Activated B cell treated with CpG ODN at 0.5 μM for 24 hours (primary cell): ENCODE data around the gene PTPN14. TPM values are rescaled to one million over a fixed set of nuclear protein-coding genes. Genes with fewer than 3 reads are reported as not detected.

Experiments used
- ATAC-seq: fragments of 200-7000 bp; cut with Tn5 transposase; one replicate; pipeline ENCODE4 v1.10.0; 2021; ENCODE audit warnings: low read depth, mild to moderate bottlenecking, moderate library complexity
- CTCF ChIA-PET: fragments of 350-600 bp; sonication (Branson Sonifier 250); formaldehyde crosslinking; loops from one replicate; lab custom pipeline; 2021; ENCODE audit warnings: antibody characterized with exemption; lab: Charles Lee
- POLR2A ChIA-PET: fragments of 350-600 bp; sonication (Branson Sonifier 250); formaldehyde crosslinking; loops from one replicate; lab custom pipeline; 2021; ENCODE audit warnings: antibody characterized with exemption; lab: Charles Lee
- DNase-seq: peaks from one replicate; pipeline ENCODE4 v3.0.0; 2022
- H3K27ac Mint-ChIP-seq: one replicate; pipeline ENCODE4 v1.8.0; 2020; ENCODE audit warnings: mixed read lengths
- H3K27me3 Mint-ChIP-seq: one replicate; pipeline ENCODE4 v1.8.0; 2021; ENCODE audit warnings: mixed read lengths
- H3K36me3 Mint-ChIP-seq: one replicate; pipeline ENCODE4 v1.8.0; 2021; ENCODE audit warnings: low read depth, mixed read lengths
- H3K4me1 Mint-ChIP-seq: one replicate; pipeline ENCODE4 v1.8.0; 2021; ENCODE audit warnings: mixed read lengths
- H3K4me3 Mint-ChIP-seq: one replicate; pipeline ENCODE4 v1.8.0; 2020; ENCODE audit warnings: mild to moderate bottlenecking, mixed read lengths
- H3K9me3 Mint-ChIP-seq: one replicate; pipeline ENCODE4 v1.8.0; 2020; ENCODE audit warnings: mixed read lengths
- CTCF ChIP-seq: fragments of 200-600 bp; IDR thresholded peaks from one replicate; pipeline ENCODE4 v1.8.0; 2022; ENCODE audit warnings: antibody characterized with exemption, mild to moderate bottlenecking
- intact Hi-C: fragments of 100-400 bp; cut with micrococcal nuclease; formaldehyde crosslinking; loops from one replicate; pipeline ENCODE4 v1.15.1; 2024
- total RNA-seq: library from RNA; stranded (reverse); gene quantifications from 2 replicates; pipeline ENCODE4 v1.2.3, GENCODE V29; 2022

The PTPN14 gene
- total RNA-seq, 1 donor from 2014 or later, result not detected

DNA sequence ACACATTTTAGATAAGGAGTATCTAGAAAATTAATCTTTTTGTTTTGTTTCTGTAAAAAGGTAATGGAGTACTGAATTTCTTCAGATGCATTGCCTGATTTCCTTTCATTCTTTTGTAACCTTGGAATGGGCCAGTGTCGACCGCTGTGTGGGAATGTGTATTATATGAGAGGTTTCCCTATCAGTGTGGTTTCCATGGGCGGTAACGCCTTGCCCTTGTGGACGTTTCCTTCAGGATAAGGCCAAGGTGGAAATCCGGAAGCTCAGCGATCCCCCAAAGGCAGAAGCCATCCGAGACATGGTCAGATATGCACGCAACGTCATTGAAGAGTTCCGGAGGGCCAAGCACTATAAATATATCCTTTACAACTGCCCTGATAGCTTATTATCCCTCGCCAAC is 220.7 kb downstream of the PTPN14 start:
- ChIA-PET POLR2A (no interaction called here), CTCF (interaction anchor here (0.7 to 10.7 kb wide), 15 partner anchors 9 to 304 kb away, joined by 3 to 357 read pairs (median 6); no protein-coding TSS in a partner anchor)
- ATAC-seq (no peak), DNase-seq (no peak)
- TF ChIP-seq CTCF, result no peak
- no peaks in the 10 kb centered on the region for H3K9me3 Mint-ChIP-seq
- intact Hi-C loops, result no loop called here
- no peak overlapping the region for H3K4me3 Mint-ChIP-seq
- peaks cover 38% of the 10 kb centered on the region for H3K36me3 Mint-ChIP-seq
- no peaks in the 10 kb centered on the region for H3K27me3 Mint-ChIP-seq
- H3K27ac Mint-ChIP-seq, result no peak overlapping the region
- H3K4me1 Mint-ChIP-seq, result peaks cover 14% of the 10 kb centered on the region

DNA sequence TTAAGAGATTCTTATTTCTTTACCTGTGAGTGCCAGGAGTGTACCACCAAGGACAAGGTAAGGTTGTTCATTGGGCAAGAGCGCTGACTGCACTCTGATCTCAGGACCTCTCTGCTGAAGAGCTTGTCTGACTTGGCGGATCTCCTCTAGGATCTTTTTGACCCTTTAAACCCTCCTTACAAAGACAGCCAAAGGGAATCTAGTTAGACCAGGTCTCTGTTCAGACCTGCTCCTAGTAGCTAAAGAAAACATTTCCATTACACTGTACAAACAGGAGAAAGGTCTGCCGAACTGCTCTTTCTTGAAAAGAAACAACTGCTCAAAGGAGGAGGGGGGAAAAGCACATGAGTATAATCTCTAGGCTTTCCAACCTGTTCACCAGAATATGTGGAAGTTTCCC is 221.2 kb downstream of the PTPN14 start:
- CTCF ChIA-PET, result interaction anchor here (0.7 to 10.7 kb wide), 12 partner anchors 10 to 470 kb away, joined by 3 to 357 read pairs (median 12); no protein-coding TSS in a partner anchor
- TF ChIP-seq CTCF, result no peak
- H3K27ac Mint-ChIP-seq, result no peak overlapping the region
- intact Hi-C loops, result no loop called here
- no peak overlapping the region for H3K4me3 Mint-ChIP-seq
- H3K4me1 Mint-ChIP-seq, result peaks cover 14% of the 10 kb centered on the region
- H3K27me3 Mint-ChIP-seq, result no peaks in the 10 kb centered on the region
- POLR2A ChIA-PET, result no interaction called here
- ATAC-seq, result no peak
- no peaks in the 10 kb centered on the region for H3K9me3 Mint-ChIP-seq
- H3K36me3 Mint-ChIP-seq, result peaks cover 37% of the 10 kb centered on the region
- no peak for DNase-seq

GRCh38 chr1:214329470-214330220 is 221.8 kb downstream of the PTPN14 start:
- DNase-seq (no peak), ATAC-seq (no peak)
- Mint-ChIP-seq H3K4me1 (peaks cover 14% of the 10 kb centered on the region), H3K9me3 (no peaks in the 10 kb centered on the region), H3K36me3 (peaks cover 37% of the 10 kb centered on the region), H3K4me3 (no peak overlapping the region), H3K27me3 (no peaks in the 10 kb centered on the region), H3K27ac (no peak overlapping the region)
- TF ChIP-seq CTCF, result no peak
- ChIA-PET POLR2A (interaction anchor here (1.1 kb wide), 1 partner anchor 68 kb away, joined by 4 read pairs; no protein-coding TSS in a partner anchor), CTCF (interaction anchor here (0.7 to 10.7 kb wide), 19 partner anchors 10 to 469 kb away, joined by 3 to 357 read pairs (median 4); no protein-coding TSS in a partner anchor)
- intact Hi-C loops, result loop anchor here (10.0 kb wide), 1 partner anchor 345 kb away; the partner anchor contains the start of gene PROX1

DNA sequence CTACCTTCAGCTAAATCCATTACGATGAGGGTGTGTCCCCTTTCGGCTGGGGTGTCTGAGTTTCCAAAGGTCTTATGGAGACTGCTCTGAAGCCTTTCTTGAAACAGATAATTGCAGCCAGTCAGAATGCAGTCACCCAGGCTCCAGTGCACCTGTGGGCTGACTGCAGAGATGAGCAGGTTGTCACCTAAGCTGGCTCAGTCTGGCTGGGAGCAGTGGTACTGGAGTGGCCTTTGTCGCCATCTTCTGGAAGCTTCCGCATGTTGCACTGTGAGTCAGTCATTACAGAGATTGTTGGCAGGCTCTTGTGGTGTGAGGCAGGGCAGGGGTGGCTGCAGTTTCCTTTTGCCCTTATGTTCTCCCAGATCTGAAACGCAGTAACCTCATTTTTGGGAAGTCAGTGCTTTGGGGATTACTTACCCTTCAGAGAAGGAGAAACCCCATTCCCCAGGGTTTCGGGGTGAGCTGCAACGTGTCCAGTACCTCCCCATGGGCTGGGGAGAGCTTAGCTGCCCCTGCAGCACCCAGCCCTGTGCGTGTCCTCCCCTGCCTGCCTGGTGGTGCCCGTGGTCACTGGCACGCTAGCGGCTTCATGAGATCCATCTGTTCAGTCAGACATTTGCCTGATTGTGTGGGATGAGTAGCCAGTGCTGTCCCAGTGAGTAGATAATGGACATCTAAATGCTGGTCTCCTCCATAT is 222.5 kb downstream of the PTPN14 start:
- H3K4me3 Mint-ChIP-seq, result no peak overlapping the region
- no peaks in the 10 kb centered on the region for H3K27me3 Mint-ChIP-seq
- intact Hi-C loops, result loop anchor here (1.0 to 10.0 kb wide), 4 partner anchors 68 to 1085 kb away; partner anchors contain the start of gene PROX1
- DNase-seq, result peak; percentile 53
- H3K36me3 Mint-ChIP-seq, result peaks cover 36% of the 10 kb centered on the region
- no peak overlapping the region for H3K27ac Mint-ChIP-seq
- ChIA-PET POLR2A (interaction anchor here (1.1 kb wide), 1 partner anchor 67 kb away, joined by 4 read pairs; no protein-coding TSS in a partner anchor), CTCF (interaction anchor here (0.8 to 10.7 kb wide), 22 partner anchors 11 to 1206 kb away, joined by 3 to 357 read pairs (median 4); no protein-coding TSS in a partner anchor)
- H3K9me3 Mint-ChIP-seq, result no peaks in the 10 kb centered on the region
- peak; percentile 95 for ATAC-seq
- peaks cover 14% of the 10 kb centered on the region for H3K4me1 Mint-ChIP-seq
- TF ChIP-seq CTCF, result peak; percentile 39
